Endothelial cell of umbilical vein (primary cell): Measurements from ENCODE around the gene SHISA6. TPM values are rescaled to one million over a fixed set of nuclear protein-coding genes. Genes with fewer than 3 reads are reported as not detected.

Experiments
- BruUV-seq: library from RNA; stranded (reverse); fragments of 400-500 nt; replicated peaks from 2 replicates; lab custom pipeline; 2021; lab: Mats Ljungman, UMichigan
- CTCF ChIA-PET: fragments of 300-600, 350-600 bp; sonication (Branson Sonifier 250); formaldehyde crosslinking; loops from one replicate; lab custom pipeline; 2021; ENCODE audit warnings: antibody characterized with exemption, inconsistent platforms; lab: Charles Lee
- POLR2A ChIA-PET: fragments of 300-600, 350-600 bp; sonication (Branson Sonifier 250); formaldehyde crosslinking; loops from one replicate; lab custom pipeline; 2021; ENCODE audit warnings: antibody characterized with exemption, inconsistent platforms; lab: Charles Lee
- DNase-seq: peaks from one replicate; pipeline ENCODE4 v3.0.0-alpha.2; 2011; ENCODE audit warnings: low read depth, low spot score
- FAIRE-seq: peaks from 2 replicates; lab custom pipeline; 2011; peaks lifted over from hg19 to GRCh38; lab: Jason Lieb, UNC
- H2AFZ ChIP-seq: 2 replicates; pipeline ENCODE4 v1.6.0; 2012; ENCODE audit warnings: low read depth, low read length, control low read depth, inconsistent platforms
- H3K27ac ChIP-seq: 2 replicates; pipeline ENCODE4 v1.5.1; 2011; ENCODE audit warnings: low read depth, mild to moderate bottlenecking, control low read depth, low read length, moderate library complexity; ENCODE audit not compliant: insufficient read depth
- H3K27me3 ChIP-seq, 2 experiments: 2 replicates each; pipeline versions ENCODE4 v1.6.0 to v1.6.1; 2011; ENCODE audit warnings: low read length in 2 of 2, mixed read lengths in 1 of 2; ENCODE audit not compliant: control insufficient read depth in 2 of 2, insufficient read depth in 2 of 2
- H3K36me3 ChIP-seq, 2 experiments: 2 replicates in 1 of 2; 3 replicates in 1 of 2; pipeline ENCODE4 v1.5.1; 2011; ENCODE audit warnings: low read length in 2 of 2, mild to moderate bottlenecking in 1 of 2, moderate library complexity in 1 of 2; ENCODE audit not compliant: control insufficient read depth in 2 of 2, insufficient read depth in 2 of 2; ENCODE audit errors: extremely low read depth in 1 of 2
- H3K4me1 ChIP-seq: 3 replicates; pipeline ENCODE4 v1.5.1; 2011; ENCODE audit warnings: mild to moderate bottlenecking, low read length; ENCODE audit not compliant: control insufficient read depth, insufficient read depth; ENCODE audit errors: extremely low read depth
- H3K4me2 ChIP-seq: 2 replicates; pipeline ENCODE4 v1.6.1; 2011; ENCODE audit warnings: low read length, control low read depth, mixed read lengths; ENCODE audit not compliant: insufficient read depth
- H3K4me3 ChIP-seq, 3 experiments: fragments of 200-600 bp in 1 of 3; sonication (generic), shearing (Covaris generic) in 1 of 3; replicated peaks in 1 of 3; 2 replicates each; pipeline ENCODE4 v1.5.1; 2011 to 2016; ENCODE audit warnings: control low read depth in 3 of 3, low read length in 3 of 3, mild to moderate bottlenecking in 2 of 3, inconsistent platforms in 1 of 3, low read depth in 1 of 3, moderate library complexity in 1 of 3; ENCODE audit not compliant: insufficient read depth in 1 of 3
- H3K79me2 ChIP-seq: 2 replicates; pipeline ENCODE4 v1.6.0; 2012; ENCODE audit warnings: low read length, inconsistent platforms; ENCODE audit not compliant: control insufficient read depth, insufficient read depth
- H3K9ac ChIP-seq: replicated peaks from 2 replicates; pipeline ENCODE3; 2011; ENCODE audit warnings: low read length, control low read depth; ENCODE audit not compliant: insufficient read depth; ENCODE audit errors: extremely low read depth
- H3K9me1 ChIP-seq: replicated peaks from 3 replicates; pipeline ENCODE4 v1.6.0; 2011; ENCODE audit warnings: mild to moderate bottlenecking, low read length; ENCODE audit not compliant: control insufficient read depth, insufficient read depth; ENCODE audit errors: extremely low read depth
- H3K9me3 ChIP-seq: replicated peaks from 2 replicates; pipeline ENCODE4 v1.5.1; 2012; ENCODE audit warnings: low read length, inconsistent platforms; ENCODE audit not compliant: control insufficient read depth, insufficient read depth
- H4K20me1 ChIP-seq: replicated peaks from 2 replicates; pipeline ENCODE3; 2011; ENCODE audit warnings: mild to moderate bottlenecking, low read length; ENCODE audit not compliant: control insufficient read depth, insufficient read depth; ENCODE audit errors: extremely low read depth
- EZH2 ChIP-seq: IDR thresholded peaks from 2 replicates; pipeline ENCODE4 v1.6.1; 2012; ENCODE audit warnings: borderline replicate concordance, low read depth, mild to moderate bottlenecking, moderate library complexity, low read length, inconsistent platforms; ENCODE audit not compliant: severe bottlenecking
- FOS ChIP-seq: IDR thresholded peaks from 2 replicates; pipeline ENCODE4 v1.6.1; 2011; ENCODE audit warnings: mild to moderate bottlenecking, low read length, moderate library complexity, borderline replicate concordance; ENCODE audit not compliant: insufficient read depth
- GATA2 ChIP-seq: IDR thresholded peaks from 2 replicates; pipeline ENCODE4 v1.7.0; 2011; ENCODE audit warnings: low read depth, mild to moderate bottlenecking, moderate library complexity, mixed read lengths, low read length; ENCODE audit not compliant: insufficient read length, insufficient read depth
- JUN ChIP-seq: IDR thresholded peaks from 2 replicates; pipeline ENCODE4 v1.6.1; 2011; ENCODE audit warnings: borderline replicate concordance, low read depth; ENCODE audit not compliant: insufficient read length, insufficient read depth
- MYC ChIP-seq: IDR thresholded peaks from one replicate; pipeline ENCODE4 v1.6.1; 2011; ENCODE audit warnings: mild to moderate bottlenecking, low read depth, low read length
- POLR2A ChIP-seq: IDR thresholded peaks from 2 replicates; pipeline ENCODE4 v1.6.1; 2012; ENCODE audit warnings: low read depth, mild to moderate bottlenecking, control low read depth, low read length
- POLR2AphosphoS5 ChIP-seq: IDR thresholded peaks from 2 replicates; pipeline ENCODE4 v1.6.1; 2012; ENCODE audit warnings: low read depth, mild to moderate bottlenecking, control low read depth, low read length, moderate library complexity; ENCODE audit not compliant: insufficient read depth
- dilution Hi-C: fragments of 300-500 bp; cut with MboI; formaldehyde crosslinking; loops from one replicate; pipeline ENCODE4 v1.15.0; 2019; ENCODE audit warnings: low sequenced_read_pairs; ENCODE audit not compliant: extremely low pct_ligation_motif_present
- intact Hi-C: fragments of 100-400 bp; cut with micrococcal nuclease; formaldehyde crosslinking; loops from one replicate; pipeline ENCODE4 v1.10.0; 2022
- polyA plus RNA-seq, 4 experiments: library from polyadenylated mRNA; depleted of rRNA in 3 of 4; stranded (reverse) in 3 of 4; unstranded in 1 of 4; fragments of >200 nt; gene quantifications; 2 replicates each; pipeline versions ENCODE4 v1.2.1 to v1.2.3, GENCODE V29; 2011 to 2012; ENCODE audit warnings: missing spikeins in 1 of 4
- total RNA-seq: library from RNA; stranded (reverse); gene quantifications from 2 replicates; pipeline ENCODE4 v1.2.3, GENCODE V29; 2021
- TF ChIP-seq, protein P1 (sequence below), 2 donors: IDR thresholded peaks; 1 replicate in 1 of 2; 2 replicates in 1 of 2; pipeline ENCODE4 v1.5.1; 2011; ENCODE audit warnings: low read length in 2 of 2, mild to moderate bottlenecking in 2 of 2, moderate library complexity in 2 of 2, control low read depth in 1 of 2, inconsistent platforms in 1 of 2, low read depth in 1 of 2; ENCODE audit not compliant: insufficient read depth in 1 of 2; ENCODE audit errors: extremely low read depth in 1 of 2
- TF ChIP-seq, protein P2 (sequence below): IDR thresholded peaks from 2 replicates; pipeline ENCODE4 v1.6.1; 2011; ENCODE audit not compliant: insufficient read depth, insufficient read length

The SHISA6 gene
- total and polyA plus RNA-seq, 2 donors (not counting 3 experiments of a cell fraction or from before 2014, with no cell fraction given) = not detected

DNA sequence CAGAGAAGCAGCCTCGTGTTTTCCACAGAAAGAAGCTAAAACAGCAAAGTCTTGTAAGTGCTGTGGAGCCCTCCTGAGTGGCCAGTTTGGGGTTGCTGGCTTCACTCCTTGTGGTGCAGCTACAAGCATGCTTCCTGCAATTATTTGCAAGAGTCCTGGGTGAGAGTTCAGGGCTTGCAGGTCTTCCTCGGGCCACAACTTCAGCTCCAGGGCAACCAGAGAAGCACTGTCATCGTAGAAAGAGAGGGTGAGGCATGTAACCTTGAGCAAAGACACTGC, 37.9 kb downstream of the SHISA6 start:
- Histone ChIP-seq H3K9ac (no peak overlapping the region), H3K4me2 (no peak overlapping the region), H3K27me3 (no peaks in the 10 kb centered on the region), H3K27ac (no peak overlapping the region), H3K4me3 (no peak overlapping the region), H3K36me3 (no peaks in the 10 kb centered on the region), H3K9me3 (no peaks in the 10 kb centered on the region), H2AFZ (no peak overlapping the region), H3K79me2 (no peaks in the 10 kb centered on the region), H4K20me1 (no peaks in the 10 kb centered on the region), H3K4me1 (no peaks in the 10 kb centered on the region), H3K9me1 (no peaks in the 10 kb centered on the region)
- intact Hi-C loops = no loop called here
- TF ChIP-seq, protein P1, sequence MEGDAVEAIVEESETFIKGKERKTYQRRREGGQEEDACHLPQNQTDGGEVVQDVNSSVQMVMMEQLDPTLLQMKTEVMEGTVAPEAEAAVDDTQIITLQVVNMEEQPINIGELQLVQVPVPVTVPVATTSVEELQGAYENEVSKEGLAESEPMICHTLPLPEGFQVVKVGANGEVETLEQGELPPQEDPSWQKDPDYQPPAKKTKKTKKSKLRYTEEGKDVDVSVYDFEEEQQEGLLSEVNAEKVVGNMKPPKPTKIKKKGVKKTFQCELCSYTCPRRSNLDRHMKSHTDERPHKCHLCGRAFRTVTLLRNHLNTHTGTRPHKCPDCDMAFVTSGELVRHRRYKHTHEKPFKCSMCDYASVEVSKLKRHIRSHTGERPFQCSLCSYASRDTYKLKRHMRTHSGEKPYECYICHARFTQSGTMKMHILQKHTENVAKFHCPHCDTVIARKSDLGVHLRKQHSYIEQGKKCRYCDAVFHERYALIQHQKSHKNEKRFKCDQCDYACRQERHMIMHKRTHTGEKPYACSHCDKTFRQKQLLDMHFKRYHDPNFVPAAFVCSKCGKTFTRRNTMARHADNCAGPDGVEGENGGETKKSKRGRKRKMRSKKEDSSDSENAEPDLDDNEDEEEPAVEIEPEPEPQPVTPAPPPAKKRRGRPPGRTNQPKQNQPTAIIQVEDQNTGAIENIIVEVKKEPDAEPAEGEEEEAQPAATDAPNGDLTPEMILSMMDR (IDR thresholded peaks at IDR 0.05; ENCODE audit: extremely low read depth in 1 of 2, insufficient read depth in 1 of 2, low read depth in 1 of 2, low read length in 2 of 2) = no peak
- TF ChIP-seq JUN = no peak
- TF ChIP-seq, protein P2, sequence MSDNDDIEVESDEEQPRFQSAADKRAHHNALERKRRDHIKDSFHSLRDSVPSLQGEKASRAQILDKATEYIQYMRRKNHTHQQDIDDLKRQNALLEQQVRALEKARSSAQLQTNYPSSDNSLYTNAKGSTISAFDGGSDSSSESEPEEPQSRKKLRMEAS = no peak
- TF ChIP-seq POLR2AphosphoS5 = no peak
- TF ChIP-seq POLR2A = no peak
- no peak for TF ChIP-seq MYC
- no peak for TF ChIP-seq EZH2
- TF ChIP-seq FOS = no peak
- TF ChIP-seq GATA2 = no peak
- FAIRE-seq = no peak
- no peak for DNase-seq
- dilution Hi-C loops = no loop called here
- POLR2A ChIA-PET = no interaction called here
- CTCF ChIA-PET = no interaction called here
- no TSS peak for BruUV-seq
